Mucosa of descending colon (tissue), 3 donors: ENCODE data around the gene LRRC41. TPM values are rescaled to one million over a fixed set of nuclear protein-coding genes. Genes with fewer than 3 reads are reported as not detected.
A peak's percentile ranks its signal among the peaks of the same experiment; 100 is the strongest.
"Not testable (repeated sequence)": the region's sequence is repeated elsewhere in the genome, so short reads cannot be mapped to it uniquely, and the experiment has no call there.

Source experiments
- ATAC-seq: fragments of 200-7000 bp; cut with Tn5 transposase; one replicate; pipeline ENCODE4 v1.9.1; 2020; ENCODE audit warnings: mild to moderate bottlenecking, moderate library complexity
- DNase-seq, 3 donors: peaks; one replicate each; pipeline ENCODE4 v3.0.0-alpha.2; 2020
- H3K36me3 ChIP-seq: fragments of 200-600 bp; one replicate; pipeline ENCODE4 v1.8.0; 2021; ENCODE audit warnings: low read depth, mild to moderate bottlenecking
- H3K4me1 ChIP-seq: fragments of 200-600 bp; one replicate; pipeline ENCODE4 v1.8.0; 2021; ENCODE audit warnings: low read depth, mild to moderate bottlenecking
- H3K4me3 ChIP-seq: fragments of 200-600 bp; one replicate; pipeline ENCODE4 v1.8.0; 2021; ENCODE audit warnings: mild to moderate bottlenecking
- H3K9me3 ChIP-seq: fragments of 200-600 bp; one replicate; pipeline ENCODE4 v1.8.0; 2021; ENCODE audit warnings: mild to moderate bottlenecking
- CTCF ChIP-seq: fragments of 200-600 bp; IDR thresholded peaks from one replicate; pipeline ENCODE4 v1.8.0; 2022; ENCODE audit warnings: antibody characterized with exemption, mild to moderate bottlenecking
- intact Hi-C, 2 donors: fragments of 100-400 bp; cut with DNase I in 1 of 2; cut with micrococcal nuclease in 1 of 2; formaldehyde crosslinking; loops; one replicate each; pipeline versions ENCODE4 v1.11.0 to v1.11.1; 2022; cut with DNase I, micrococcal nuclease
- total RNA-seq, 3 donors: library from RNA; stranded (reverse); fragmentation: NEBNext Ultra II Directional in 2 of 3; extraction: Animal tissue kit (Norgen Biotek cat#: 25700) in 2 of 3; gene quantifications; one replicate each; pipeline versions ENCODE4 v1.2.1 to v1.2.4, GENCODE V29; 2021 to 2023
- donor health status: DM: no; HTN: no; CAD: no; lungs with moderate emphysema.
- donor health status: DM: no; HTN: no; CAD: no.
- donor health status: DM: no; HTN: yes; CAD: no.

LRRC41 gene
- total RNA-seq, 3 donors from 2014 or later: 41.8 to 56.0 (median 43.1) TPM

DNA sequence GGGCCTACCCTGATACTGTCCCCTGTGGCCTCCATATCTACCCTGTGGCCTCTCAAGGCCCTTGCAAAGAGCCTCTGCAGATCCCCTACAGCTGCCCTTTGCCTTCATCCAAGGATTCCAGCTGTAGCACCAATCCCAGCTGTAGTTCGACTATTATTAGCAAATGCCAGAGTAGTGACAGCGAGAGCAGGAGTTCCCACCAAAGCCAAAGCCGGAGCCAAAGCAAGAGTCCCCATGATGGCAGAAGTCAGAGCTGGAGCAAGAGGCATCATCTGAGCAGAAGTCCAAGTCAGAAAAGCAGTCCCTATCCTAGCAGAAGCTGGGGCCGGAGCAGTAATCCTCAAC, 39.9 kb upstream of the LRRC41 start:
- Histone ChIP-seq H3K9me3 (no peaks in the 10 kb centered on the region), H3K4me3 (no peak overlapping the region), H3K36me3 (peaks cover 4% of the 10 kb centered on the region), H3K4me1 (peaks cover 10% of the 10 kb centered on the region)
- ATAC-seq (no peak), DNase-seq (no peak)
- intact Hi-C loops: no loop called here
- no peak for TF ChIP-seq CTCF

GRCh38 chr1:46342677-46343350, 39.4 kb upstream of the LRRC41 start:
- TF ChIP-seq CTCF: no peak
- intact Hi-C loops: no loop called here
- Histone ChIP-seq H3K4me3 (no peak overlapping the region), H3K9me3 (no peaks in the 10 kb centered on the region), H3K36me3 (peaks cover 4% of the 10 kb centered on the region), H3K4me1 (peaks cover 10% of the 10 kb centered on the region)
- ATAC-seq (no peak), DNase-seq (no peak)

- intact Hi-C loops: no loop called here
- DNase-seq (no peak), ATAC-seq (no peak)
- TF ChIP-seq CTCF: no peak
- Histone ChIP-seq H3K4me1 (peaks cover 9% of the 10 kb centered on the region), H3K36me3 (peaks cover 4% of the 10 kb centered on the region), H3K9me3 (no peaks in the 10 kb centered on the region), H3K4me3 (no peak overlapping the region)
Observed at GRCh38 chr1:46342084-46342656, 38.8 kb upstream of the LRRC41 start.

- ATAC-seq (no peak), DNase-seq (peak in 2 of 3 donors; percentile 37 to 67)
- Histone ChIP-seq H3K9me3 (no peaks in the 10 kb centered on the region), H3K36me3 (peaks cover 4% of the 10 kb centered on the region), H3K4me3 (peak overlapping the region; percentile 56), H3K4me1 (peaks cover 8% of the 10 kb centered on the region)
- TF ChIP-seq CTCF: no peak
- intact Hi-C loops: no loop called here
Observed at GRCh38 chr1:46341222-46342083, 38.0 kb upstream of the LRRC41 start.

- Histone ChIP-seq H3K36me3 (peaks cover 4% of the 10 kb centered on the region), H3K4me3 (peak within 1 kb of the TSS; percentile 56), H3K4me1 (peaks cover 8% of the 10 kb centered on the region), H3K9me3 (no peaks in the 10 kb centered on the region)
- intact Hi-C loops: no loop called here
- ATAC-seq (peak; percentile 97), DNase-seq (peak; percentile 93 to 95 (median 93))
- peak; percentile 70 for TF ChIP-seq CTCF
Observed at GRCh38 chr1:46340404-46341221, 37.2 kb upstream of the LRRC41 start, which contains the start of gene NSUN4. NSUN4 (plus strand) TSS chr1:46340807; CDS start chr1:46340827, 20 bp downstream.

DNA sequence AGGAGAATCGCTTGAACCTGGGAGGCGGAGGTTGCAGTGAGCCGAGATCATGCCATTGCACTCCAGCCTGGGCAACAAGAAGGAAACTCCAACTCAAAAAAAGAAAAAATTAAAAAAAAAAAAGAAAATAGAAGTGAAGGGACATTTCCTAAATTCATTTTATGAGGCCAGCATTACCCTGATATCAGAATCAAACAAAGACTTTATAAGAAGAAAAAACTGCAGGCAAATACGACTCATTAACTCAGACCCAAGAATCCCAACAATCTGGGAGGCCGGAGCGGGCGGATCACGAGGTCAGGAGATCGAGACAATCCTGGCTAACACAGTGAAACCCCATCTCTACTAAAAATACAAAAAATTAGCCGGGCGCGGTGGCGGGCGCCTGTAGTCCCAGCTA, 34.0 kb upstream of the LRRC41 start:
- H3K9me3 ChIP-seq, H3K36me3 ChIP-seq, ATAC-seq, DNase-seq, H3K4me1 ChIP-seq, intact Hi-C loops, H3K4me3 ChIP-seq: not testable (repeated sequence)
